NCI-H146 treated with DMSO at 0.1 percent for 48 hours (cell line): ENCODE data around the gene ADD1.

Source experiments
- DNase-seq: peaks from one replicate; lab custom pipeline; 2025; ENCODE audit not compliant: unreplicated experiment; lab: John Stamatoyannopoulos, UW

ADD1 gene

GRCh38 chr4:2858451-2859217 is 15.0 kb downstream of the ADD1 start:
- no peak for DNase-seq

GRCh38 chr4:2859514-2859913 is 15.9 kb downstream of the ADD1 start:
- no peak for DNase-seq

- no peak for DNase-seq
These were observed 17.0 kb downstream of the ADD1 start for GRCh38 chr4:2860391-2861348.

- no peak for DNase-seq
These were observed 18.2 kb downstream of the ADD1 start for GRCh38 chr4:2861631-2862436.

GRCh38 chr4:2862528-2862927 is 18.9 kb downstream of the ADD1 start:
- no peak for DNase-seq

GRCh38 chr4:2863649-2864048 is 20.0 kb downstream of the ADD1 start:
- no peak for DNase-seq

GRCh38 chr4:2865196-2865780 is 21.6 kb downstream of the ADD1 start:
- DNase-seq = no peak

GRCh38 chr4:2866160-2866861 is 22.7 kb downstream of the ADD1 start:
- DNase-seq = no peak

GRCh38 chr4:2866891-2867290 is 23.2 kb downstream of the ADD1 start:
- DNase-seq = no peak

- no peak for DNase-seq
These were observed 24.3 kb downstream of the ADD1 start for GRCh38 chr4:2867758-2868491.

GRCh38 chr4:2868877-2869487 is 25.3 kb downstream of the ADD1 start:
- no peak for DNase-seq

GRCh38 chr4:2869659-2870058 is 26.0 kb downstream of the ADD1 start:
- no peak for DNase-seq

GRCh38 chr4:2870082-2870481 is 26.4 kb downstream of the ADD1 start:
- no peak for DNase-seq

GRCh38 chr4:2871466-2871865 is 27.8 kb downstream of the ADD1 start:
- no peak for DNase-seq

- DNase-seq = no peak
These were observed 28.3 kb downstream of the ADD1 start for GRCh38 chr4:2871911-2872310.

GRCh38 chr4:2873329-2873728 is 29.7 kb downstream of the ADD1 start:
- no peak for DNase-seq

GRCh38 chr4:2874861-2875260 is 31.2 kb downstream of the ADD1 start:
- no peak for DNase-seq

GRCh38 chr4:2875556-2875955 is 31.9 kb downstream of the ADD1 start:
- DNase-seq = no peak

- no peak for DNase-seq
These were observed 34.7 kb downstream of the ADD1 start for GRCh38 chr4:2878346-2878745.
